ENCODE results near the gene EML4.

DNA sequence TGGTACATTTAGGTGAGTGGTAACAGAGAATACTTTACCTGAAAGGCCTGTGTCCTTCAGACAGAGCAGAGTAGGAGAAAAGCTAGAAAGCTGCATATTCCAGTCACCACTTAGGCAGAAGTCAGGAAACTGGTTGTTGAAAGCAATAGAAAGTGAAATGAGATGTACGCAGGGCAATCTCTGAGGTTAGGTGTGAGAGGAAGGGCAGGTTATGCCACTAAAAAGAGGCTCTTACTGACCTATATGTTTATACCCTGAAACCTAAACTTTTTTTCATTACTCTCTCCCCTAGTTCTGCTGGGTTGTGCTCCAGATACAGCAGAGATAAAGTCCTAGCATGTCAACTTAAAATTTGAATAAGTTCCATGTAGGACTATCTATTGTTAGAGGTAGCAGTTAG lies 98.4 kb downstream of the EML4 start:
- TF ChIP-seq, protein P1, sequence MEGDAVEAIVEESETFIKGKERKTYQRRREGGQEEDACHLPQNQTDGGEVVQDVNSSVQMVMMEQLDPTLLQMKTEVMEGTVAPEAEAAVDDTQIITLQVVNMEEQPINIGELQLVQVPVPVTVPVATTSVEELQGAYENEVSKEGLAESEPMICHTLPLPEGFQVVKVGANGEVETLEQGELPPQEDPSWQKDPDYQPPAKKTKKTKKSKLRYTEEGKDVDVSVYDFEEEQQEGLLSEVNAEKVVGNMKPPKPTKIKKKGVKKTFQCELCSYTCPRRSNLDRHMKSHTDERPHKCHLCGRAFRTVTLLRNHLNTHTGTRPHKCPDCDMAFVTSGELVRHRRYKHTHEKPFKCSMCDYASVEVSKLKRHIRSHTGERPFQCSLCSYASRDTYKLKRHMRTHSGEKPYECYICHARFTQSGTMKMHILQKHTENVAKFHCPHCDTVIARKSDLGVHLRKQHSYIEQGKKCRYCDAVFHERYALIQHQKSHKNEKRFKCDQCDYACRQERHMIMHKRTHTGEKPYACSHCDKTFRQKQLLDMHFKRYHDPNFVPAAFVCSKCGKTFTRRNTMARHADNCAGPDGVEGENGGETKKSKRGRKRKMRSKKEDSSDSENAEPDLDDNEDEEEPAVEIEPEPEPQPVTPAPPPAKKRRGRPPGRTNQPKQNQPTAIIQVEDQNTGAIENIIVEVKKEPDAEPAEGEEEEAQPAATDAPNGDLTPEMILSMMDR (IDR thresholded peaks at IDR 0.05): no peak
- TF ChIP-seq EZH2 (IDR thresholded peaks at IDR 0.05): no peak
- no peak for TF ChIP-seq EZH2phosphoT487 (IDR thresholded peaks at IDR 0.05)

Data from neural progenitor cell (in vitro differentiated cells).